ENCODE results near the gene PDE7B. TPM values are rescaled to one million over a fixed set of nuclear protein-coding genes. Genes with fewer than 3 reads are reported as not detected.
"Not testable (repeated sequence)": the region's sequence is repeated elsewhere in the genome, so short reads cannot be mapped to it uniquely, and the experiment has no call there.

PDE7B gene
- total RNA-seq, 1 donor from 2014 or later, result 14.6 TPM

- no peak for DNase-seq
These were observed 619 bp upstream of the PDE7B start for GRCh38 chr6:135850882-135851281.

GRCh38 chr6:135852746-135853145, 1.2 kb downstream of the PDE7B start:
- DNase-seq, result no peak

GRCh38 chr6:135853227-135853626, 1.7 kb downstream of the PDE7B start:
- peak; percentile 37 for DNase-seq

- DNase-seq, result no peak
These were observed 2.5 kb downstream of the PDE7B start for GRCh38 chr6:135853986-135854385.

GRCh38 chr6:135854799-135855198, 3.3 kb downstream of the PDE7B start:
- DNase-seq, result no peak

- no peak for DNase-seq
These were observed 7.4 kb downstream of the PDE7B start for GRCh38 chr6:135858931-135859330.

GRCh38 chr6:135860361-135860760, 8.9 kb downstream of the PDE7B start:
- DNase-seq, result no peak

GRCh38 chr6:135861189-135861588, 9.7 kb downstream of the PDE7B start:
- no peak for DNase-seq

- DNase-seq, result not testable (repeated sequence)
These were observed 13.4 kb downstream of the PDE7B start for GRCh38 chr6:135864929-135865328.

- no peak for DNase-seq
These were observed 15.1 kb downstream of the PDE7B start for GRCh38 chr6:135866445-135867123.

- no peak for DNase-seq
These were observed 15.8 kb downstream of the PDE7B start for GRCh38 chr6:135867332-135867731.

- no peak for DNase-seq
These were observed 18.4 kb downstream of the PDE7B start for GRCh38 chr6:135869857-135870256.

- DNase-seq, result peak; percentile 45
These were observed 19.2 kb downstream of the PDE7B start for GRCh38 chr6:135870722-135871121.

- DNase-seq, result no peak
These were observed 19.8 kb downstream of the PDE7B start for GRCh38 chr6:135871296-135871695.

GRCh38 chr6:135871878-135872277, 20.4 kb downstream of the PDE7B start:
- no peak for DNase-seq

- no peak for DNase-seq
These were observed 23.9 kb downstream of the PDE7B start for GRCh38 chr6:135875446-135875845.

- no peak for DNase-seq
These were observed 24.6 kb downstream of the PDE7B start for GRCh38 chr6:135876058-135876457.

- no peak for DNase-seq
These were observed 26.2 kb downstream of the PDE7B start for GRCh38 chr6:135877666-135878065.

GRCh38 chr6:135880066-135880972, 28.8 kb downstream of the PDE7B start:
- DNase-seq, result no peak

GRCh38 chr6:135883045-135883444, 31.5 kb downstream of the PDE7B start:
- no peak for DNase-seq

- no peak for DNase-seq
These were observed 32.0 kb downstream of the PDE7B start for GRCh38 chr6:135883536-135883935.

- DNase-seq, result no peak
These were observed 32.6 kb downstream of the PDE7B start for GRCh38 chr6:135884136-135884535.

GRCh38 chr6:135887069-135887468, 35.6 kb downstream of the PDE7B start:
- DNase-seq, result no peak

GRCh38 chr6:135888818-135889217, 37.3 kb downstream of the PDE7B start:
- no peak for DNase-seq

All from tongue (tissue), 2 donors.